Measurements from ENCODE around the gene LRRN4. TPM values are rescaled to one million over a fixed set of nuclear protein-coding genes. Genes with fewer than 3 reads are reported as not detected.

The LRRN4 gene
- polyA plus RNA-seq, 2 donors, result 0.02 TPM; not detected in 1

DNA sequence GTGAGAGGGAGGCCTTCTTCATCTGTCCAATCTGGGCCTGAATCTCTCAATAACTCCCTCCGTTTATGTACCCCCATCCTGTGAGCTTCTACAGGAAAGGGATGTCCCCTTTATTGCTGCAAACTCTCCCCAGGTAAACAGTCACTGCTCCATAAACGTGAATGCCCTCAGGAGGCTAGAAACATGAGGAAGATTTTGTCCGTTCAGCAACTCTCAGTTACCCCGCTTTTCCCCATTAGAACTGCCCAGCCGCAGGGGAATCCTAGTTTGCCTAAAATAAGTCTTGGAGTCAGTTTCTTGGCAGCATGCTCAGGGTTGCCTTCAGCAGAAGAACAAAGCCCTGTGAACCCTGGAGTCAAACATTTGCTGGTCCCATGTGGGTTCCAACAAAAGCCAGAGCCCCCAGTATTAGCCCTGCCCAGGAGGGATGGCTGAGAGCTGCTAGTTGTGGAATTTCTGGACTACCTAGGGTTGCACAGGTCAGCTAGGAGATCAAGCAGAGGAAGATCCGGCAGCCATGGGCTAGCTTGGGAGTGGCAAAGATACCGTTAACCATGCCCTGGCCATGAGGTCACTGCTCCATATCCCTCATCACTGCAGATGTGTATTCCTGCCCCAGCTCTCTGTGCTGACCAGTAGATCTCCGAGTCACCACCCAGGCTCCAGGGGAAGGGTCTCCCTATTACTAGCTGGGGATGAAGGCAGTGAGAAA is 640 bp downstream of the LRRN4 start:
- no peak overlapping the region for H3K27ac ChIP-seq (ENCODE audit: low read depth in 2 of 2, low read length in 1 of 2)
- H3K4me3 ChIP-seq (ENCODE audit: low read depth in 1 of 2, low read length in 2 of 2), result no peak overlapping the region
- H3K4me1 ChIP-seq (ENCODE audit: control insufficient read depth in 2 of 2, insufficient read depth in 2 of 2, low read length in 1 of 2), result peaks cover 4 to 11% of the 10 kb centered on the region in 2 donors
- peaks cover 0 to 10% of the 10 kb centered on the region in 2 donors for H3K27me3 ChIP-seq (ENCODE audit: control insufficient read depth in 1 of 2, insufficient read depth in 2 of 2, low read length in 2 of 2)
- H3K9me3 ChIP-seq (ENCODE audit: control insufficient read depth in 2 of 2, insufficient read depth in 1 of 2, low read depth in 1 of 2, low read length in 1 of 2), result peaks cover 0 to 3% of the 10 kb centered on the region in 2 donors
- WGBS, 2 donors, result 64 to 73% methylated on average over 8 of the region's 8 CpGs
- no peaks in the 10 kb centered on the region for H3K36me3 ChIP-seq (ENCODE audit: control insufficient read depth in 2 of 2, insufficient read depth in 2 of 2, low read length in 1 of 2)

DNA sequence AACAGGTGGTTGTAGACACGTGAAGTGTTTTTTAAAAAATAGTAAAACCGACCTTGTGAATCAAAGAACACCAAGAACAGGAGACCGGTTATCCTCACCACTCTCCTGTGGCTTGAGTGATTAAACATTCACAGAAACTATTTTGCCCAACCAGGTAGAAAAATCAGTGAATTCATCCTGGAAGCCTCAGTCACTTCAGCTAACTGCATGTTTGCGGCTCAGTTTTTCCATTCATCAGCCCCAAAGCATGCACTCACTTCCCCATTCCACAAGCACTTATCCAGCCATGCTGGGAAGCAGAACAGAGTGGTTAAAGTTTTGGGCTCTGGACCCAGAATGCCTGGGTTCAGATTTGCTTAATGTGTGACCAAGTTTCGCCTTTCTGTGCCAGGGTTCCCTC is 2.4 kb downstream of the LRRN4 start:
- no peak overlapping the region for H3K27ac ChIP-seq (ENCODE audit: low read depth in 2 of 2, low read length in 1 of 2)
- peaks cover 0 to 10% of the 10 kb centered on the region in 2 donors for H3K27me3 ChIP-seq (ENCODE audit: control insufficient read depth in 1 of 2, insufficient read depth in 2 of 2, low read length in 2 of 2)
- H3K4me3 ChIP-seq (ENCODE audit: low read depth in 1 of 2, low read length in 2 of 2), result no peak overlapping the region
- H3K4me1 ChIP-seq (ENCODE audit: control insufficient read depth in 2 of 2, insufficient read depth in 2 of 2, low read length in 1 of 2), result peaks cover 4 to 11% of the 10 kb centered on the region in 2 donors
- H3K9me3 ChIP-seq (ENCODE audit: control insufficient read depth in 2 of 2, insufficient read depth in 1 of 2, low read depth in 1 of 2, low read length in 1 of 2), result peaks cover 0 to 3% of the 10 kb centered on the region in 2 donors
- no peaks in the 10 kb centered on the region for H3K36me3 ChIP-seq (ENCODE audit: control insufficient read depth in 2 of 2, insufficient read depth in 2 of 2, low read length in 1 of 2)
- 54 to 66% methylated on average over 5 of the region's 5 CpGs for WGBS, 2 donors

GRCh38 chr20:6048391-6048790 is 5.5 kb downstream of the LRRN4 start:
- H3K27ac ChIP-seq (ENCODE audit: low read depth in 2 of 2, low read length in 1 of 2), result no peak overlapping the region
- peaks cover 0 to 2% of the 10 kb centered on the region in 2 donors for H3K36me3 ChIP-seq (ENCODE audit: control insufficient read depth in 2 of 2, insufficient read depth in 2 of 2, low read length in 1 of 2)
- H3K27me3 ChIP-seq (ENCODE audit: control insufficient read depth in 1 of 2, insufficient read depth in 2 of 2, low read length in 2 of 2), result peaks cover 0 to 10% of the 10 kb centered on the region in 2 donors
- 84 to 87% methylated on average over 3 of the region's 3 CpGs for whole genome bisulfite sequencing, 2 donors
- H3K4me3 ChIP-seq (ENCODE audit: low read depth in 1 of 2, low read length in 2 of 2), result no peak overlapping the region
- H3K9me3 ChIP-seq (ENCODE audit: control insufficient read depth in 2 of 2, insufficient read depth in 1 of 2, low read depth in 1 of 2, low read length in 1 of 2), result no peaks in the 10 kb centered on the region
- H3K4me1 ChIP-seq (ENCODE audit: control insufficient read depth in 2 of 2, insufficient read depth in 2 of 2, low read length in 1 of 2), result peaks cover 4 to 11% of the 10 kb centered on the region in 2 donors

- no peak overlapping the region for H3K4me3 ChIP-seq (ENCODE audit: low read depth in 1 of 2, low read length in 2 of 2)
- WGBS, 2 donors, result 54 to 58% methylated on average over 1 of the region's 1 CpG
These were observed 7.4 kb downstream of the LRRN4 start for GRCh38 chr20:6046432-6046831.

GRCh38 chr20:6045566-6045965 is 8.3 kb downstream of the LRRN4 start:
- peaks cover 0 to 20% of the 10 kb centered on the region in 2 donors for H3K36me3 ChIP-seq (ENCODE audit: control insufficient read depth in 2 of 2, insufficient read depth in 2 of 2, low read length in 1 of 2)
- H3K4me1 ChIP-seq (ENCODE audit: control insufficient read depth in 2 of 2, insufficient read depth in 2 of 2, low read length in 1 of 2), result no peaks in the 10 kb centered on the region
- H3K9me3 ChIP-seq (ENCODE audit: control insufficient read depth in 2 of 2, insufficient read depth in 1 of 2, low read depth in 1 of 2, low read length in 1 of 2), result no peaks in the 10 kb centered on the region
- peaks cover 0 to 3% of the 10 kb centered on the region in 2 donors for H3K27me3 ChIP-seq (ENCODE audit: control insufficient read depth in 1 of 2, insufficient read depth in 2 of 2, low read length in 2 of 2)
- no peak overlapping the region for H3K27ac ChIP-seq (ENCODE audit: low read depth in 2 of 2, low read length in 1 of 2)
- H3K4me3 ChIP-seq (ENCODE audit: low read depth in 1 of 2, low read length in 2 of 2), result no peak overlapping the region

More at GRCh38 chr20:6046432-6046831, 7.4 kb downstream of the LRRN4 start:
- H3K27ac ChIP-seq (ENCODE audit: low read depth in 2 of 2, low read length in 1 of 2), result no peak overlapping the region
- no peaks in the 10 kb centered on the region for H3K4me1 ChIP-seq (ENCODE audit: control insufficient read depth in 2 of 2, insufficient read depth in 2 of 2, low read length in 1 of 2)
- H3K36me3 ChIP-seq (ENCODE audit: control insufficient read depth in 2 of 2, insufficient read depth in 2 of 2, low read length in 1 of 2), result peaks cover 0 to 12% of the 10 kb centered on the region in 2 donors
- no peaks in the 10 kb centered on the region for H3K9me3 ChIP-seq (ENCODE audit: control insufficient read depth in 2 of 2, insufficient read depth in 1 of 2, low read depth in 1 of 2, low read length in 1 of 2)
- H3K27me3 ChIP-seq (ENCODE audit: control insufficient read depth in 1 of 2, insufficient read depth in 2 of 2, low read length in 2 of 2), result peaks cover 0 to 10% of the 10 kb centered on the region in 2 donors

DNA sequence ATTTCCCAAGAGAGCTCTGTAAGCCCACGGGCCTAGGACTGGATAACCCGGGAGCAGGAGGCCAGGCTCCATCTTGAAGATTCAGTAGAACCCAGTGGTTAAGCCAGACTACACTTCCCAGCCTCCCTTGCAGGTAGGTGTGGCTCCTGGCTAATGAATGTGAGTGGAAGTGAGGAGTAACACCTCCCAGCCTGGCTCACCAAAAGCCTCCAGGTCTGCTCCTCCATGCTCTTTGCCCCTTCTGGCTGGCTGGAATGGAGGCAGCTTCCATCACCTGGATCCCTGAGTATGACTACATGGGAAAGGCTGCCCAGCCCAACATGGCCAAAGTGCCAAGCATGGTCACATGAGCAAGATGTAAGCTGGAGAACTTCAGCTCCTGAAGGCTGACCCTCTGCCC is 9.7 kb downstream of the LRRN4 start:
- Histone ChIP-seq H3K27ac (ENCODE audit: low read depth in 2 of 2, low read length in 1 of 2) (no peak overlapping the region), H3K4me3 (ENCODE audit: low read depth in 1 of 2, low read length in 2 of 2) (no peak overlapping the region), H3K27me3 (ENCODE audit: control insufficient read depth in 1 of 2, insufficient read depth in 2 of 2, low read length in 2 of 2) (no peaks in the 10 kb centered on the region), H3K4me1 (ENCODE audit: control insufficient read depth in 2 of 2, insufficient read depth in 2 of 2, low read length in 1 of 2) (no peaks in the 10 kb centered on the region), H3K36me3 (ENCODE audit: control insufficient read depth in 2 of 2, insufficient read depth in 2 of 2, low read length in 1 of 2) (peaks cover 0 to 24% of the 10 kb centered on the region in 2 donors), H3K9me3 (ENCODE audit: control insufficient read depth in 2 of 2, insufficient read depth in 1 of 2, low read depth in 1 of 2, low read length in 1 of 2) (no peaks in the 10 kb centered on the region)
- 85 to 91% methylated on average over 2 of the region's 2 CpGs for WGBS, 2 donors

DNA sequence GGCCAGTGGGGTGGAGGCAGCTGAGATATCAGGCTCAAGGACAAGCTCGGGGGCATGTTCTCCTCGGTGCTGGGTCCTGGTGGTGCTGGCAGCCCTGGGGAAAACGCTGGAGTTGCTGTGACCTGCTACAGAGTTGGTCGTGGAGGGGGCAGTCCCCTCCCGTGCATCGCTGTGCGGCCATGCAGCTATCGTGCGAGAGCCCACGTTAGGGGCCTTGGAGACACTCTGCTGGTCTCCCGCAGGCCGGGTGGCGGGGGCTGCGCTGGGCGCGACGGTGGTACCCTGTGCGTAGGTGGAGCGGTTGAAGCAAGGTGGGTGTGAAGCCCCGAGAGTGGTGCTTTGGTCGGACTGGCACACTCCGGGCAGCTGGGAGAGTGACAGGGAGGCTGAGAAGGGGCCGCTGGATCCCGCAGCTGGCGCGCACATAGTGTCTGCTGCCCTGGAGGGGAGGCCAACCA is 12.0 kb downstream of the LRRN4 start:
- WGBS, 2 donors, result 94 to 95% methylated on average over 26 of the region's 26 CpGs
- Histone ChIP-seq H3K36me3 (ENCODE audit: control insufficient read depth in 2 of 2, insufficient read depth in 2 of 2, low read length in 1 of 2) (peaks cover 5 to 28% of the 10 kb centered on the region in 2 donors), H3K4me3 (ENCODE audit: low read depth in 1 of 2, low read length in 2 of 2) (no peak overlapping the region), H3K27ac (ENCODE audit: low read depth in 2 of 2, low read length in 1 of 2) (no peak overlapping the region), H3K27me3 (ENCODE audit: control insufficient read depth in 1 of 2, insufficient read depth in 2 of 2, low read length in 2 of 2) (no peaks in the 10 kb centered on the region), H3K9me3 (ENCODE audit: control insufficient read depth in 2 of 2, insufficient read depth in 1 of 2, low read depth in 1 of 2, low read length in 1 of 2) (no peaks in the 10 kb centered on the region), H3K4me1 (ENCODE audit: control insufficient read depth in 2 of 2, insufficient read depth in 2 of 2, low read length in 1 of 2) (no peaks in the 10 kb centered on the region)

DNA sequence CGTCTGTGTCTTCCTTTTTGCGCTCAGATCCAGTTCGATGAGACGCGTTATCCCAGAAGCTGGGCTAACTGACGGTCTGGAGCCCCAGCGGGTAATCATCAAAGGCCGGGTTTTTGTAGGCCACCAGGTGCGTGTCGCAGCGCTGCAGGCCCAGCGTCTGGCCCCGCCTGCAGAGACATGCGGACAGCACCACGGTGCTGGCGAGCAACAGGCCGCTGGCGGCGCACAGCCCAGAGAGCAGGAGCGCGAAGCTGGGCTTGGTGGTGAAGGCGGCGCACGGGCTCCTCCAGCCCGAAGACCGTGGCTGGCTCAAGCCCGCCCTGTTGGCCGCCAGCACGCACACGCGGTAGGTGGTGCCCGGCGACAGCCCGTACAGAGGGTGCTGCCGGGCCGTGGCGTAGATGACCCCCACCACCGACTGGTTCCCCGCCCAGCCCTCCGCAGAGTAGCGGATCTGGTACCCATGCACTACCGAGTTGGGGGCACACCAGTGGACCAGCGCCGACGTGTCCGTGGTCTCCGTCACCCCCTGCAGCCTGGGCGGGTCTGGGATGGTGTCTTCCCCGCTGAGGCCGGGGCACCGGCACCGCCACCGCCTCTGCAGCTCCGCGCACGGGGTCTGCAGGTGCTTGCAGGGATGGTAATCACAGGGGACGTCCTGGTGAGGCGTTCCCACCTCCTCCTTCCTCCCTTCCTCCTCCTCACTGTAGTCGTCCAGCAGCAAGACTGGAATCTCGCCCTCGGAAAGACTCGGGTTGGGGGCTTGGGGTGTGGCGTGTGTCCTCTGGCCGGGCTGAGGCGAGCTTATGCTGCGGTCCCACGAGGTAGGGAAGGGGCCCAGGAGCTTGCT is 12.7 kb downstream of the LRRN4 start:
- Histone ChIP-seq H3K27ac (ENCODE audit: low read depth in 2 of 2, low read length in 1 of 2) (no peak overlapping the region), H3K9me3 (ENCODE audit: control insufficient read depth in 2 of 2, insufficient read depth in 1 of 2, low read depth in 1 of 2, low read length in 1 of 2) (no peaks in the 10 kb centered on the region), H3K4me1 (ENCODE audit: control insufficient read depth in 2 of 2, insufficient read depth in 2 of 2, low read length in 1 of 2) (no peaks in the 10 kb centered on the region), H3K27me3 (ENCODE audit: control insufficient read depth in 1 of 2, insufficient read depth in 2 of 2, low read length in 2 of 2) (no peaks in the 10 kb centered on the region), H3K36me3 (ENCODE audit: control insufficient read depth in 2 of 2, insufficient read depth in 2 of 2, low read length in 1 of 2) (peaks cover 8 to 28% of the 10 kb centered on the region in 2 donors), H3K4me3 (ENCODE audit: low read depth in 1 of 2, low read length in 2 of 2) (no peak overlapping the region)
- 88 to 89% methylated on average over 67 of the region's 67 CpGs for WGBS, 2 donors

DNA sequence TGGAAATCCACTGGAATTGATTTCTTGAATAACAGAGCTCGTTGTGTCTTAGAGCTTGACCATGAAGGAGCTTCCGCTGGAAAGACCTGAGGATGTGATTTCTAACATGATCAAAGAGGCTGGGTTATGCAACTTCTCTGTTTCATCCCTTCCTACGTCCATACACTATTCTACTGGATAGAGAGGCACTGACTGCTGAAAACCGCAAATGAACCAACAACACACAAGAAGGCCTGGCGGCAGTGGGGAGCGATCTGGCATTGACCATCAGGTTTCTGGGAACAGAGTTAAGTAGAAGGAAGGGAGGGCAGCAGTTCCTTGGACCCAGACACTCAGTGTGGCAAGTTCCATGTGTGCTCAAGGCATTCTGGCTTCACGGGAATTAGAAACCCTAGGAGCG is 13.3 kb downstream of the LRRN4 start:
- H3K9me3 ChIP-seq (ENCODE audit: control insufficient read depth in 2 of 2, insufficient read depth in 1 of 2, low read depth in 1 of 2, low read length in 1 of 2), result no peaks in the 10 kb centered on the region
- no peaks in the 10 kb centered on the region for H3K27me3 ChIP-seq (ENCODE audit: control insufficient read depth in 1 of 2, insufficient read depth in 2 of 2, low read length in 2 of 2)
- no peak overlapping the region for H3K4me3 ChIP-seq (ENCODE audit: low read depth in 1 of 2, low read length in 2 of 2)
- no peak overlapping the region for H3K27ac ChIP-seq (ENCODE audit: low read depth in 2 of 2, low read length in 1 of 2)
- H3K36me3 ChIP-seq (ENCODE audit: control insufficient read depth in 2 of 2, insufficient read depth in 2 of 2, low read length in 1 of 2), result peaks cover 9 to 26% of the 10 kb centered on the region in 2 donors
- no peaks in the 10 kb centered on the region for H3K4me1 ChIP-seq (ENCODE audit: control insufficient read depth in 2 of 2, insufficient read depth in 2 of 2, low read length in 1 of 2)
- WGBS, 2 donors, result 96 to 97% methylated on average over 8 of the region's 8 CpGs

Measured in esophagus (tissue), 2 donors.